ENCODE results near the gene DTX3. TPM values are rescaled to one million over a fixed set of nuclear protein-coding genes. Genes with fewer than 3 reads are reported as not detected.
"Not testable (repeated sequence)": the region's sequence is repeated elsewhere in the genome, so short reads cannot be mapped to it uniquely, and the experiment has no call there.

DTX3 gene
- total RNA-seq, 1 donor from 2014 or later = 18.3 TPM

DNA sequence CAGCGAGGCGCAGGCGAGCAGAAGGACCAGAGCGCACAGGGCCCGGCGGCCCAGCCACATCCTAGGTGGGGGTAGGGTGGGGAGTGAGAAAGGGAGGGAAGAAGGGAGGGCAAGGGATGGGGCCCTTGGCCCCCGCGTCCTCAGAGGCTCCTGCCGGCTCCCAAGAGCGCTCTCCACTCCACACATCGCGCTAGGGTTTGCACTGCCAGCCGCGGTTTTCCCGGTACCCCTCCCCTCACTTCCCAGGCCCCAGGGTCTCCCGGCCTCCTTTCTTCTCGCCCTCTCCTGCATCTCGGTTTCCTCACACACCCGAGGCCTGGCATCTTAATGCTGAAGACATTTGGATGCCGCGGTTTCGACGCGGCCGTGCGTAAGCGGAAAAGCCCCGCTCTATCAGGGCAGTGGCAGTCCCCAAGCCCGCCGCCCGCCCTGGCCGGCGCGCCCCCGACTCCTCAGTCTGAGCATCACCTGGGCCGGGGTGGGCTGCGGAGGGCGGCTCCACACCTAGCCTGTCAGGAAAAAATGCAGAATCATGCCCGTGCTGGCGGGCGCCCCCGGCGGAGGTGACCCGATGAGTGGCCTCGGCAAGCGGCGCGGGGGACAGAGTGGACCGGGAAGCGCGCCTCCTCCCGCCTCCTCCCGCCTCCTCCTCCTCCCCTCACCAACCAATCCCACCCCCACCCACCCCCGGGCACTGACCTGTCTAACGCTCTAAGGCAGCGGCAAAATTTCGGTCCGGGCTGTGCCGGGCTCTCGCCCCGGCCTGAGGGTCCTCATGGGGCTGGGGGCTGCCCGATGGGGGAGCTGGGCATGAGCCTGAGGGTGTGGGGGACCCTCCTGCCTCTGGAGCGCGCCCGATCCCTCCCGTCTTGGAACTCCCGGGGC is 27.7 kb downstream of the DTX3 start:
- H3K9me3 ChIP-seq (ENCODE audit: insufficient read depth, low read depth, low read length) = no peaks in the 10 kb centered on the region
- peak overlapping the region; percentile 60 for H3K9ac ChIP-seq (ENCODE audit: low read length)
- no peaks in the 10 kb centered on the region for H3K36me3 ChIP-seq (ENCODE audit: insufficient read depth, low read length)
- peaks cover 34% of the 10 kb centered on the region for H3K27me3 ChIP-seq (ENCODE audit: insufficient read depth, low read length)
- Mint-ChIP-seq H3K4me1 (ENCODE audit: low read depth, unreplicated experiment) (no peaks in the 10 kb centered on the region), H3K27me3 (ENCODE audit: low read depth, unreplicated experiment) (peaks cover 55% of the 10 kb centered on the region), H3K4me3 (ENCODE audit: unreplicated experiment) (peak overlapping the region; percentile 66), H3K36me3 (ENCODE audit: low read depth, unreplicated experiment) (no peaks in the 10 kb centered on the region), H3K27ac (ENCODE audit: unreplicated experiment) (no peak overlapping the region), H3K9me3 (ENCODE audit: unreplicated experiment) (peaks cover 2% of the 10 kb centered on the region)
- H3K27ac ChIP-seq (ENCODE audit: low read depth, low read length) = no peak overlapping the region
- peak overlapping the region; percentile 91 for H3K4me2 ChIP-seq (ENCODE audit: low read length)
- no peak for DNase-seq (ENCODE audit: low read depth)
- H4K20me1 ChIP-seq (ENCODE audit: insufficient read depth, low read length) = no peaks in the 10 kb centered on the region
- TF ChIP-seq, protein P1, sequence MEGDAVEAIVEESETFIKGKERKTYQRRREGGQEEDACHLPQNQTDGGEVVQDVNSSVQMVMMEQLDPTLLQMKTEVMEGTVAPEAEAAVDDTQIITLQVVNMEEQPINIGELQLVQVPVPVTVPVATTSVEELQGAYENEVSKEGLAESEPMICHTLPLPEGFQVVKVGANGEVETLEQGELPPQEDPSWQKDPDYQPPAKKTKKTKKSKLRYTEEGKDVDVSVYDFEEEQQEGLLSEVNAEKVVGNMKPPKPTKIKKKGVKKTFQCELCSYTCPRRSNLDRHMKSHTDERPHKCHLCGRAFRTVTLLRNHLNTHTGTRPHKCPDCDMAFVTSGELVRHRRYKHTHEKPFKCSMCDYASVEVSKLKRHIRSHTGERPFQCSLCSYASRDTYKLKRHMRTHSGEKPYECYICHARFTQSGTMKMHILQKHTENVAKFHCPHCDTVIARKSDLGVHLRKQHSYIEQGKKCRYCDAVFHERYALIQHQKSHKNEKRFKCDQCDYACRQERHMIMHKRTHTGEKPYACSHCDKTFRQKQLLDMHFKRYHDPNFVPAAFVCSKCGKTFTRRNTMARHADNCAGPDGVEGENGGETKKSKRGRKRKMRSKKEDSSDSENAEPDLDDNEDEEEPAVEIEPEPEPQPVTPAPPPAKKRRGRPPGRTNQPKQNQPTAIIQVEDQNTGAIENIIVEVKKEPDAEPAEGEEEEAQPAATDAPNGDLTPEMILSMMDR (IDR thresholded peaks at IDR 0.05; ENCODE audit: insufficient read depth, low read depth, low read length) = no peak
- TF ChIP-seq EZH2 (IDR thresholded peaks at IDR 0.05; ENCODE audit: insufficient read depth, low read length) = peak; percentile 73
- H2AFZ ChIP-seq (ENCODE audit: low read depth, low read length) = peak overlapping the region; percentile 83
- no peak for FAIRE-seq
- H3K4me1 ChIP-seq (ENCODE audit: insufficient read depth, low read length) = peaks cover 5% of the 10 kb centered on the region
- peak overlapping the region; percentile 62 for H3K4me3 ChIP-seq (ENCODE audit: insufficient read depth, low read depth, low read length)
- no peaks in the 10 kb centered on the region for H3K79me2 ChIP-seq (ENCODE audit: insufficient read depth, low read length)

DNA sequence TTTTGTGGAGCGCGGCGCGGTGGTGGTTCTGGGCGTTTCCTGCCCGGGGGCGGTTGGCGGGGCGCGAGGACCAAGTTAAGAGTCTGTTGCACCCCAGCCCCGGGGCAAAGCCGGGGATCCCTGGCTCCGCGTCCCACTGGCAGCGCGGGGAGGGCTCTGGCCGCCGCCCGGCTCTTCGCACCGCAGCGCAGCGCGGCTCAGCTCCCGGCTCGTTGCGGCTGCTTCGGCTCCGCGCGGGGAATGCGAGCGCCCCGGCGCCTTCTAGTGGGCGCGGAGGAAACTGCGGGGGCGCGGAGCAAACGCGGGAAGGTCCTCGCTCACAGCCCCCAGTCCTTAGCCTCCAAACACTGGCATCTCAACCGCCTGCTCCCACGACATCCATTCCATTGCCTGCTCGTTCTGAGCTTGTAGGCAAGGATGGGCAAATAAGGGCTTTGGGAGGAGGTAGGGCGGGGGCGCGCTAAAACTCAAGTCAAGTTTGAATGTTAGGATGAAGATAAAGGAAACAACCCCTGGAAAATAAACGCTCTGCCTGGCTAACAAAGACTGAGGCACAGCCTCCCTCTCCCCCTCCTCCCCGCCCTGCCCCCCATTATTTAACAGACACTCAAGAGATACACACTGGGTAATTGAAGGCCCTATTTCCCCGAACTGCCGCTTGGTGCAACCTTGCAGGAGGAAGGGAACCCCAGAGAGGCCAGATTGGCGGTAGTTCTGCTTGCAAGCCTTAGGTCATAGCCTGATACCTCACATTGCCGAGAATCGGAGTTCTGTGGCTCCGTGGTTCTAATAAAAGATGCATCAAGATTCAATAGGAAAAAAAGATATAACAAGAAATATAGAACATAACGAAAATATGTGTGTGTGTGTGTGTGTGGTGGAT is 28.6 kb downstream of the DTX3 start, which contains the start of gene B4GALNT1:
Gene B4GALNT1 (minus strand): TSS at position 244 of the 883 bp plus-strand sequence. CDS start 1,069 bp downstream, outside the sequence.
- Mint-ChIP-seq H3K27ac (ENCODE audit: unreplicated experiment) (no peak within 1 kb of the TSS), H3K27me3 (ENCODE audit: low read depth, unreplicated experiment) (peaks cover 50% of the 10 kb centered on the region), H3K4me1 (ENCODE audit: low read depth, unreplicated experiment) (no peaks in the 10 kb centered on the region), H3K4me3 (ENCODE audit: unreplicated experiment) (peak within 1 kb of the TSS; percentile 70), H3K9me3 (ENCODE audit: unreplicated experiment) (peaks cover 2% of the 10 kb centered on the region), H3K36me3 (ENCODE audit: low read depth, unreplicated experiment) (no peaks in the 10 kb centered on the region)
- no peak for TF ChIP-seq EZH2 (IDR thresholded peaks at IDR 0.05; ENCODE audit: insufficient read depth, low read length)
- TF ChIP-seq, protein P1 (IDR thresholded peaks at IDR 0.05; ENCODE audit: insufficient read depth, low read depth, low read length) = peak; percentile 49
- peak within 1 kb of the TSS; percentile 62 for H3K4me3 ChIP-seq (ENCODE audit: insufficient read depth, low read depth, low read length)
- no peak for DNase-seq (ENCODE audit: low read depth)
- peak within 1 kb of the TSS; percentile 83 for H2AFZ ChIP-seq (ENCODE audit: low read depth, low read length)
- H3K27ac ChIP-seq (ENCODE audit: low read depth, low read length) = no peak within 1 kb of the TSS
- H3K27me3 ChIP-seq (ENCODE audit: insufficient read depth, low read length) = peaks cover 28% of the 10 kb centered on the region
- no peaks in the 10 kb centered on the region for H3K36me3 ChIP-seq (ENCODE audit: insufficient read depth, low read length)
- no peak for FAIRE-seq
- peak within 1 kb of the TSS; percentile 91 for H3K4me2 ChIP-seq (ENCODE audit: low read length)
- no peaks in the 10 kb centered on the region for H3K9me3 ChIP-seq (ENCODE audit: insufficient read depth, low read depth, low read length)
- no peaks in the 10 kb centered on the region for H4K20me1 ChIP-seq (ENCODE audit: insufficient read depth, low read length)
- H3K79me2 ChIP-seq (ENCODE audit: insufficient read depth, low read length) = no peaks in the 10 kb centered on the region
- peak within 1 kb of the TSS; percentile 60 for H3K9ac ChIP-seq (ENCODE audit: low read length)
- H3K4me1 ChIP-seq (ENCODE audit: insufficient read depth, low read length) = peaks cover 5% of the 10 kb centered on the region

DNA sequence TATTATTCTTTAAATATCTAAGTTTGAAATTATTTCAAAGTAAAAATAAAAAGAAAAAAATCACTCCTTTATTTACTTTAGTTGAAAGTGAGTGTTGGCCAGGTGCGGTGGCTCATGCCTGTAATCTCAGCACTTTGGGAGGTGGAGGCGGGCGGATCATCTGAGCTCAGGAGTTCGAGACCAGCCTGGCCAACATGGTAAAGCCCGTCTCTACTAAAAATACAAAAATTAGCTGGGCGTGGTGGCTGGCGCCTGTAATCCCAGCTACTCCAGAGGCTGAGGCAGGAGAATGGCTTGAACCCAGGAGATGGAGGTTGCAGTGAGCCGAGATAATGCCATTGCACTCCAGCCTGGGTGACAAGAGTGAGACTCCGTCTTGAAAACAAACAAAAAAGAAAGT is 32.1 kb downstream of the DTX3 start:
- H3K9me3 Mint-ChIP-seq (ENCODE audit: unreplicated experiment); H3K4me3 Mint-ChIP-seq (ENCODE audit: unreplicated experiment); H3K4me3 ChIP-seq (ENCODE audit: insufficient read depth, low read depth, low read length); H3K36me3 Mint-ChIP-seq (ENCODE audit: low read depth, unreplicated experiment); H3K9ac ChIP-seq (ENCODE audit: low read length); H3K9me3 ChIP-seq (ENCODE audit: insufficient read depth, low read depth, low read length); H3K27ac Mint-ChIP-seq (ENCODE audit: unreplicated experiment); H3K79me2 ChIP-seq (ENCODE audit: insufficient read depth, low read length); H3K4me1 ChIP-seq (ENCODE audit: insufficient read depth, low read length); DNase-seq (ENCODE audit: low read depth); H2AFZ ChIP-seq (ENCODE audit: low read depth, low read length); H3K4me1 Mint-ChIP-seq (ENCODE audit: low read depth, unreplicated experiment); H3K4me2 ChIP-seq (ENCODE audit: low read length); H3K36me3 ChIP-seq (ENCODE audit: insufficient read depth, low read length); FAIRE-seq; H3K27ac ChIP-seq (ENCODE audit: low read depth, low read length); H4K20me1 ChIP-seq (ENCODE audit: insufficient read depth, low read length): not testable (repeated sequence)
- peaks cover 39% of the 10 kb centered on the region for H3K27me3 Mint-ChIP-seq (ENCODE audit: low read depth, unreplicated experiment)
- H3K27me3 ChIP-seq (ENCODE audit: insufficient read depth, low read length) = peaks cover 16% of the 10 kb centered on the region
